Activated CD8-positive, alpha-beta T cell treated with anti-CD3 and anti-CD28 coated beads for 36 hours (primary cell): ENCODE data around the gene ZNF277. TPM values are rescaled to one million over a fixed set of nuclear protein-coding genes. Genes with fewer than 3 reads are reported as not detected.
"Not testable (repeated sequence)": the region's sequence is repeated elsewhere in the genome, so short reads cannot be mapped to it uniquely, and the experiment has no call there.

Experiments used
- ATAC-seq: fragments of 200-7000 bp; cut with Tn5 transposase; one replicate; pipeline ENCODE4 v1.10.0; 2021; ENCODE audit warnings: mild to moderate bottlenecking, moderate library complexity
- CTCF ChIA-PET: fragments of 350-600 bp; sonication (Branson Sonifier 250); formaldehyde crosslinking; loops from one replicate; lab custom pipeline; 2021; ENCODE audit warnings: antibody characterized with exemption; lab: Charles Lee
- POLR2A ChIA-PET: fragments of 350-600 bp; sonication (Branson Sonifier 250); formaldehyde crosslinking; loops from one replicate; lab custom pipeline; 2021; ENCODE audit warnings: antibody characterized with exemption; lab: Charles Lee
- DNase-seq: peaks from one replicate; pipeline ENCODE4 v3.0.0-alpha.2; 2020
- H3K27ac Mint-ChIP-seq: one replicate; pipeline ENCODE4 v1.8.0; 2021; ENCODE audit warnings: mild to moderate bottlenecking, mixed read lengths
- H3K27me3 Mint-ChIP-seq: one replicate; pipeline ENCODE4 v1.8.0; 2021; ENCODE audit warnings: mixed read lengths
- H3K36me3 Mint-ChIP-seq: one replicate; pipeline ENCODE4 v1.8.0; 2021; ENCODE audit warnings: low read depth, mixed read lengths
- H3K4me1 Mint-ChIP-seq: one replicate; pipeline ENCODE4 v1.8.0; 2021; ENCODE audit warnings: low read depth, mixed read lengths
- H3K4me3 Mint-ChIP-seq: one replicate; pipeline ENCODE4 v1.8.0; 2021; ENCODE audit warnings: mild to moderate bottlenecking, moderate library complexity, mixed read lengths
- H3K9me3 Mint-ChIP-seq: one replicate; pipeline ENCODE4 v1.8.0; 2021; ENCODE audit warnings: mixed read lengths
- CTCF ChIP-seq: fragments of 200-600 bp; IDR thresholded peaks from one replicate; pipeline ENCODE4 v1.8.0; 2022; ENCODE audit warnings: antibody characterized with exemption, mild to moderate bottlenecking
- intact Hi-C: fragments of 100-400 bp; cut with micrococcal nuclease; formaldehyde crosslinking; loops from one replicate; pipeline ENCODE4 v1.10.0; 2022
- total RNA-seq, 2 experiments: library from RNA; stranded (reverse); gene quantifications; one replicate each; pipeline ENCODE4 v1.2.3, GENCODE V29; 2021

The ZNF277 gene
- total RNA-seq, 2 experiments from 2014 or later = 21.5 to 25.8 TPM

- H3K9me3 Mint-ChIP-seq = peaks cover 6% of the 10 kb centered on the region
- no peaks in the 10 kb centered on the region for H3K27me3 Mint-ChIP-seq
- ATAC-seq (no peak), DNase-seq (no peak)
- H3K4me3 Mint-ChIP-seq = no peak overlapping the region
- no peak for TF ChIP-seq CTCF
- intact Hi-C loops = no loop called here
- H3K36me3 Mint-ChIP-seq = peaks cover 29% of the 10 kb centered on the region
- H3K27ac Mint-ChIP-seq = no peak overlapping the region
- POLR2A ChIA-PET = no interaction called here
- CTCF ChIA-PET = no interaction called here
- no peaks in the 10 kb centered on the region for H3K4me1 Mint-ChIP-seq
Measured at GRCh38 chr7:112308974-112309373, 102.5 kb downstream of the ZNF277 start.

GRCh38 chr7:112316803-112317202 is 110.3 kb downstream of the ZNF277 start:
- ATAC-seq, H3K27ac Mint-ChIP-seq, POLR2A ChIA-PET, H3K9me3 Mint-ChIP-seq, H3K4me3 Mint-ChIP-seq, CTCF ChIA-PET, DNase-seq, intact Hi-C loops, H3K27me3 Mint-ChIP-seq, H3K4me1 Mint-ChIP-seq: not testable (repeated sequence)
- H3K36me3 Mint-ChIP-seq = peaks cover 51% of the 10 kb centered on the region

- Mint-ChIP-seq H3K27me3 (no peaks in the 10 kb centered on the region), H3K4me1 (no peaks in the 10 kb centered on the region), H3K4me3 (no peak overlapping the region), H3K36me3 (peaks cover 54% of the 10 kb centered on the region), H3K9me3 (no peaks in the 10 kb centered on the region), H3K27ac (no peak overlapping the region)
- TF ChIP-seq CTCF = no peak
- DNase-seq = no peak
- ChIA-PET CTCF (no interaction called here), POLR2A (no interaction called here)
- intact Hi-C loops = no loop called here
- ATAC-seq = no peak
Measured at GRCh38 chr7:112322070-112322469, 115.6 kb downstream of the ZNF277 start.

- intact Hi-C loops = no loop called here
- Mint-ChIP-seq H3K4me1 (no peaks in the 10 kb centered on the region), H3K9me3 (no peaks in the 10 kb centered on the region), H3K27me3 (no peaks in the 10 kb centered on the region), H3K4me3 (no peak overlapping the region), H3K27ac (no peak overlapping the region), H3K36me3 (peaks cover 31% of the 10 kb centered on the region)
- ATAC-seq (no peak), DNase-seq (no peak)
- ChIA-PET CTCF (no interaction called here), POLR2A (no interaction called here)
- no peak for TF ChIP-seq CTCF
Measured at GRCh38 chr7:112327566-112327965, 121.1 kb downstream of the ZNF277 start.

GRCh38 chr7:112331492-112331891 is 125.0 kb downstream of the ZNF277 start:
- Mint-ChIP-seq H3K4me1 (no peaks in the 10 kb centered on the region), H3K27ac (no peak overlapping the region), H3K36me3 (peaks cover 27% of the 10 kb centered on the region), H3K4me3 (no peak overlapping the region), H3K9me3 (no peaks in the 10 kb centered on the region), H3K27me3 (no peaks in the 10 kb centered on the region)
- CTCF ChIA-PET = no interaction called here
- intact Hi-C loops = no loop called here
- POLR2A ChIA-PET = interaction anchor here (1.0 kb wide), 1 partner anchor 10 kb away, joined by 3 read pairs; no protein-coding TSS in a partner anchor
- ATAC-seq = no peak
- TF ChIP-seq CTCF = no peak
- DNase-seq = no peak

GRCh38 chr7:112334366-112334765 is 127.9 kb downstream of the ZNF277 start:
- Mint-ChIP-seq H3K27ac (no peak overlapping the region), H3K9me3 (no peaks in the 10 kb centered on the region), H3K27me3 (no peaks in the 10 kb centered on the region), H3K4me1 (no peaks in the 10 kb centered on the region), H3K4me3 (no peak overlapping the region), H3K36me3 (peaks cover 21% of the 10 kb centered on the region)
- no peak for TF ChIP-seq CTCF
- intact Hi-C loops = no loop called here
- ATAC-seq = no peak
- no peak for DNase-seq
- ChIA-PET CTCF (no interaction called here), POLR2A (interaction anchor here (0.7 kb wide), 1 partner anchor 377 kb away, joined by 4 read pairs; no protein-coding TSS in a partner anchor)
